ENCODE data around the gene HOXA3.

HOXA3 gene

GRCh38 chr7:27141923-27142579 lies 10.3 kb downstream of the HOXA3 start:
- peak in 1 of 42 donors; percentile 16 for DNase-seq
- intact Hi-C loops (cut with DNase I): no loop called here

- intact Hi-C loops (cut with DNase I): no loop called here
- DNase-seq: peak in 1 of 42 donors; percentile 4
Measured at GRCh38 chr7:27141137-27141922, 11.1 kb downstream of the HOXA3 start.

GRCh38 chr7:27140126-27140857 lies 12.1 kb downstream of the HOXA3 start:
- peak in 1 of 42 donors; percentile 3 for DNase-seq
- intact Hi-C loops (cut with DNase I): no loop called here

GRCh38 chr7:27139334-27140125 lies 12.9 kb downstream of the HOXA3 start:
- intact Hi-C loops (cut with DNase I): no loop called here
- peak in 1 of 42 donors; percentile 14 for DNase-seq

GRCh38 chr7:27138985-27139333 lies 13.4 kb downstream of the HOXA3 start:
- DNase-seq: no peak

GRCh38 chr7:27138472-27138871 lies 13.9 kb downstream of the HOXA3 start:
- no peak for DNase-seq
- intact Hi-C loops (cut with DNase I): no loop called here

More at GRCh38 chr7:27138985-27139333, 13.4 kb downstream of the HOXA3 start:
- intact Hi-C loops (cut with DNase I): no loop called here

- intact Hi-C loops (cut with DNase I): no loop called here
- peak in 1 of 42 donors; percentile 6 for DNase-seq
Measured at GRCh38 chr7:27137640-27138315, 14.6 kb downstream of the HOXA3 start.

GRCh38 chr7:27134392-27134791 lies 18.0 kb downstream of the HOXA3 start:
- no peak for DNase-seq
- intact Hi-C loops (cut with DNase I): no loop called here

GRCh38 chr7:27133409-27134231 lies 18.8 kb downstream of the HOXA3 start:
- peak in 1 of 42 donors; percentile 10 for DNase-seq
- intact Hi-C loops (cut with DNase I): no loop called here

- intact Hi-C loops (cut with DNase I): no loop called here
- no peak for DNase-seq
Measured at GRCh38 chr7:27132978-27133377, 19.4 kb downstream of the HOXA3 start.

GRCh38 chr7:27132214-27132613 lies 20.2 kb downstream of the HOXA3 start:
- no peak for DNase-seq
- intact Hi-C loops (cut with DNase I): no loop called here

GRCh38 chr7:27131390-27131819 lies 21.0 kb downstream of the HOXA3 start:
- DNase-seq: no peak
- intact Hi-C loops (cut with DNase I): no loop called here

- intact Hi-C loops (cut with DNase I): no loop called here
- DNase-seq: peak in 23 of 42 donors; percentile 8 to 62 (median 37)
Measured at GRCh38 chr7:27130540-27131389, 21.6 kb downstream of the HOXA3 start, which contains the start of gene HOXA4. HOXA4 (minus strand) TSS chr7:27130757; CDS start chr7:27130733, 24 bp downstream.

GRCh38 chr7:27129729-27130539 lies 22.4 kb downstream of the HOXA3 start:
- intact Hi-C loops (cut with DNase I): loop anchor here (10.0 kb wide), 1 partner anchor 275 kb away; no protein-coding TSS in a partner anchor
- no peak for DNase-seq

All from head of caudate nucleus (tissue), 42 donors.